Measurements from ENCODE around the gene SEPTIN14.
"Not testable (repeated sequence)": the region's sequence is repeated elsewhere in the genome, so short reads cannot be mapped to it uniquely, and the experiment has no call there.

Gene SEPTIN14

GRCh38 chr7:55862652-55863051 lies at the start of gene SEPTIN14:
Gene SEPTIN14 (minus strand): TSS chr7:55862752. CDS start chr7:55861996, 756 bp downstream.
- DNase-seq (ENCODE audit: low read depth in 2 of 2), result not testable (repeated sequence)

GRCh38 chr7:55903985-55904759 lies 41.6 kb upstream of the SEPTIN14 start:
- no peak for DNase-seq (ENCODE audit: low read depth in 2 of 2)

GRCh38 chr7:55901059-55901458 lies 38.5 kb upstream of the SEPTIN14 start:
- not testable (repeated sequence) for DNase-seq (ENCODE audit: low read depth in 2 of 2)

GRCh38 chr7:55898287-55898686 lies 35.7 kb upstream of the SEPTIN14 start:
- no peak for DNase-seq (ENCODE audit: low read depth in 2 of 2)

- no peak for DNase-seq (ENCODE audit: low read depth in 2 of 2)
Observed at GRCh38 chr7:55895021-55895420, 32.5 kb upstream of the SEPTIN14 start.

GRCh38 chr7:55893940-55894339 lies 31.4 kb upstream of the SEPTIN14 start:
- no peak for DNase-seq (ENCODE audit: low read depth in 2 of 2)

- DNase-seq (ENCODE audit: low read depth in 2 of 2), result not testable (repeated sequence)
Observed at GRCh38 chr7:55888378-55888777, 25.8 kb upstream of the SEPTIN14 start.

GRCh38 chr7:55887821-55888247 lies 25.3 kb upstream of the SEPTIN14 start:
- DNase-seq (ENCODE audit: low read depth in 2 of 2), result no peak

GRCh38 chr7:55884321-55884720 lies 21.8 kb upstream of the SEPTIN14 start:
- DNase-seq (ENCODE audit: low read depth in 2 of 2), result no peak

- no peak for DNase-seq (ENCODE audit: low read depth in 2 of 2)
Observed at GRCh38 chr7:55878691-55879090, 16.1 kb upstream of the SEPTIN14 start.

- no peak for DNase-seq (ENCODE audit: low read depth in 2 of 2)
Observed at GRCh38 chr7:55877308-55877707, 14.8 kb upstream of the SEPTIN14 start.

GRCh38 chr7:55873765-55874164 lies 11.2 kb upstream of the SEPTIN14 start:
- DNase-seq (ENCODE audit: low read depth in 2 of 2), result no peak

- DNase-seq (ENCODE audit: low read depth in 2 of 2), result no peak
Observed at GRCh38 chr7:55871932-55872485, 9.5 kb upstream of the SEPTIN14 start.

GRCh38 chr7:55868989-55869388 lies 6.4 kb upstream of the SEPTIN14 start:
- not testable (repeated sequence) for DNase-seq (ENCODE audit: low read depth in 2 of 2)

GRCh38 chr7:55845164-55845563 lies 17.4 kb downstream of the SEPTIN14 start:
- not testable (repeated sequence) for DNase-seq (ENCODE audit: low read depth in 2 of 2)

- DNase-seq (ENCODE audit: low read depth in 2 of 2), result no peak
Observed at GRCh38 chr7:55838595-55838994, 24.0 kb downstream of the SEPTIN14 start.

GRCh38 chr7:55827577-55827976 lies 35.0 kb downstream of the SEPTIN14 start:
- no peak for DNase-seq (ENCODE audit: low read depth in 2 of 2)

- no peak for DNase-seq (ENCODE audit: low read depth in 2 of 2)
Observed at GRCh38 chr7:55818686-55819085, 43.9 kb downstream of the SEPTIN14 start.

GRCh38 chr7:55797260-55797659 lies 65.3 kb downstream of the SEPTIN14 start:
- DNase-seq (ENCODE audit: low read depth in 2 of 2), result not testable (repeated sequence)

- DNase-seq (ENCODE audit: low read depth in 2 of 2), result no peak
Observed at GRCh38 chr7:55794527-55794926, 68.0 kb downstream of the SEPTIN14 start.

GRCh38 chr7:55792048-55792447 lies 70.5 kb downstream of the SEPTIN14 start:
- no peak for DNase-seq (ENCODE audit: low read depth in 2 of 2)

GRCh38 chr7:55787796-55788195 lies 74.8 kb downstream of the SEPTIN14 start:
- no peak for DNase-seq (ENCODE audit: low read depth in 2 of 2)

- no peak for DNase-seq (ENCODE audit: low read depth in 2 of 2)
Observed at GRCh38 chr7:55786901-55787300, 75.7 kb downstream of the SEPTIN14 start.
